Measurements from ENCODE around the gene TCHHL1. TPM values are rescaled to one million over a fixed set of nuclear protein-coding genes. Genes with fewer than 3 reads are reported as not detected.

The TCHHL1 gene
- total and polyA plus RNA-seq, 9 of the 15 experiments (the other 6 are each of a cell fraction or from before 2014, with no cell fraction given) = not detected

DNA sequence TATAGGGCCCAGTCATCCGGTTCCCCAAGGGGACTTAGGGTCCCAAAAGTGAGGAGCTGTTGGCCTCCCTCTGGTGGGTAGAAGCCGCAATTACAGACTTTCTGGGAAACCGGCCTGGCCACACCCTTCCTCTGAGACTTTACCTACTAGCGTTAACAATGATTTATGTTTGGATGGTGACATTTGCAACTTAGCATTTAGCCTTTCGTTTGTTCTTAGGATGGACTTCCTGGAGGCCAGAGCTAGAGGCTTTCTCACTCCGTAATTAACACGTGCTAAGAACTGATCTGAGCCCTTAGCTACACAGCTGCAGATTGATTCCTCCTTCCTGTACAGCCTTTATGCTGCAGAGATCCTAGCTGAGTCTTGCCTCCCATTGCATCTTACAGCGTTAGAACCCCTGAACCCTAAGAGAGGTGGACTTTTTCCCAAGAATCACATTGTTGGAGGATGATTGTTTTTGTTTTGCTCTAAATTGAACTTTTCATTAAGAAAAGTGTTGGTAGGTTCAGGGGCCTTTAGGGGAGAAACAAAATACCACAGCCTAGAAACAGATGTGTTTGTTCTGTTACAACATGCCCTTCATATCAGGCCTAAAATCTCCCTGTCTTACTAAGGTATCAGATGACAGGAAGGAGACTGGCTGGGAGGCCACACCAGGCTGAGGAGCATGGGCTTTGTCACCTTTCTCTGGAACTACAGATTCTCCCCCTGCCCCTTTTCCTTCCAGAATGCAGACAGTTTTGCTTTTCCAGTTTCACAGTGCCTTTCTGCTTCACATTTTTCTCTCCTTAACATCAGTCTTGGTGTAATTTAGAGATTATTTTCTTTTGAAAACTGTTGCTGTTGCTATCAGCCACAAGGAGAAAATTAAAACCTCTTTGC, 54.0 kb downstream of the TCHHL1 start (continued):
- TF ChIP-seq, protein P1, sequence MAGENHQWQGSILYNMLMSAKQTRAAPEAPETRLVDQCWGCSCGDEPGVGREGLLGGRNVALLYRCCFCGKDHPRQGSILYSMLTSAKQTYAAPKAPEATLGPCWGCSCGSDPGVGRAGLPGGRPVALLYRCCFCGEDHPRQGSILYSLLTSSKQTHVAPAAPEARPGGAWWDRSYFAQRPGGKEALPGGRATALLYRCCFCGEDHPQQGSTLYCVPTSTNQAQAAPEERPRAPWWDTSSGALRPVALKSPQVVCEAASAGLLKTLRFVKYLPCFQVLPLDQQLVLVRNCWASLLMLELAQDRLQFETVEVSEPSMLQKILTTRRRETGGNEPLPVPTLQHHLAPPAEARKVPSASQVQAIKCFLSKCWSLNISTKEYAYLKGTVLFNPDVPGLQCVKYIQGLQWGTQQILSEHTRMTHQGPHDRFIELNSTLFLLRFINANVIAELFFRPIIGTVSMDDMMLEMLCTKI (IDR thresholded peaks at IDR 0.05; ENCODE audit: partially characterized antibody) = no peak
- TF ChIP-seq ZKSCAN1 (IDR thresholded peaks at IDR 0.05; ENCODE audit: low read depth, low read length) (no peak), MYBL2 (IDR thresholded peaks at IDR 0.05; ENCODE audit: low read depth) (no peak), MYBL2 (CRISPR knock-in tag; IDR thresholded peaks at IDR 0.05; ENCODE audit: borderline replicate concordance) (no peak), BCOR (IDR thresholded peaks at IDR 0.05) (no peak), NFYB (IDR thresholded peaks at IDR 0.05; ENCODE audit: extremely low read depth, insufficient read length) (no peak), STAT5B (CRISPR knock-in tag; IDR thresholded peaks at IDR 0.05) (no peak), CXXC5 (CRISPR knock-in tag; IDR thresholded peaks at IDR 0.05) (peak; percentile 88), JUND (IDR thresholded peaks at IDR 0.05; ENCODE audit: borderline replicate concordance, low read depth, low read length) (peak; percentile 41; the same call in 1 of the 2 replicates), JUND (tag; IDR thresholded peaks at IDR 0.05; ENCODE audit: borderline replicate concordance, low read depth, low read length) (peak; percentile 21; the same call in 2 of the 3 replicates), ZNF778 (CRISPR knock-in tag; IDR thresholded peaks at IDR 0.05) (no peak), HNRNPLL (IDR thresholded peaks at IDR 0.05; ENCODE audit: low read depth, low read length, poor library complexity, severe bottlenecking) (no peak), DNMT1 (IDR thresholded peaks at IDR 0.05) (no peak), ZNF707 (CRISPR knock-in tag; conservative IDR thresholded peaks at IDR 0.05) (no peak), FOXA1 (IDR thresholded peaks at IDR 0.05; ENCODE audit: borderline replicate concordance) (no peak), TAF9B (IDR thresholded peaks at IDR 0.05; ENCODE audit: partially characterized antibody) (peak; percentile 69)
- TF ChIP-seq, protein P2, sequence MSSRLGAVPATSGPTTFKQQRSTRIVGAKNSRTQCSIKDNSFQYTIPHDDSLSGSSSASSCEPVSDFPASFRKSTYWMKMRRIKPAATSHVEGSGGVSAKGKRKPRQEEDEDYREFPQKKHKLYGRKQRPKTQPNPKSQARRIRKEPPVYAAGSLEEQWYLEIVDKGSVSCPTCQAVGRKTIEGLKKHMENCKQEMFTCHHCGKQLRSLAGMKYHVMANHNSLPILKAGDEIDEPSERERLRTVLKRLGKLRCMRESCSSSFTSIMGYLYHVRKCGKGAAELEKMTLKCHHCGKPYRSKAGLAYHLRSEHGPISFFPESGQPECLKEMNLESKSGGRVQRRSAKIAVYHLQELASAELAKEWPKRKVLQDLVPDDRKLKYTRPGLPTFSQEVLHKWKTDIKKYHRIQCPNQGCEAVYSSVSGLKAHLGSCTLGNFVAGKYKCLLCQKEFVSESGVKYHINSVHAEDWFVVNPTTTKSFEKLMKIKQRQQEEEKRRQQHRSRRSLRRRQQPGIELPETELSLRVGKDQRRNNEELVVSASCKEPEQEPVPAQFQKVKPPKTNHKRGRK (tag; IDR thresholded peaks at IDR 0.05) = no peak
- TF ChIP-seq, protein P3, sequence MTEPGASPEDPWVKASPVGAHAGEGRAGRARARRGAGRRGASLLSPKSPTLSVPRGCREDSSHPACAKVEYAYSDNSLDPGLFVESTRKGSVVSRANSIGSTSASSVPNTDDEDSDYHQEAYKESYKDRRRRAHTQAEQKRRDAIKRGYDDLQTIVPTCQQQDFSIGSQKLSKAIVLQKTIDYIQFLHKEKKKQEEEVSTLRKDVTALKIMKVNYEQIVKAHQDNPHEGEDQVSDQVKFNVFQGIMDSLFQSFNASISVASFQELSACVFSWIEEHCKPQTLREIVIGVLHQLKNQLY (CRISPR knock-in tag; conservative IDR thresholded peaks at IDR 0.05) = no peak
- TF ChIP-seq, protein P4, sequence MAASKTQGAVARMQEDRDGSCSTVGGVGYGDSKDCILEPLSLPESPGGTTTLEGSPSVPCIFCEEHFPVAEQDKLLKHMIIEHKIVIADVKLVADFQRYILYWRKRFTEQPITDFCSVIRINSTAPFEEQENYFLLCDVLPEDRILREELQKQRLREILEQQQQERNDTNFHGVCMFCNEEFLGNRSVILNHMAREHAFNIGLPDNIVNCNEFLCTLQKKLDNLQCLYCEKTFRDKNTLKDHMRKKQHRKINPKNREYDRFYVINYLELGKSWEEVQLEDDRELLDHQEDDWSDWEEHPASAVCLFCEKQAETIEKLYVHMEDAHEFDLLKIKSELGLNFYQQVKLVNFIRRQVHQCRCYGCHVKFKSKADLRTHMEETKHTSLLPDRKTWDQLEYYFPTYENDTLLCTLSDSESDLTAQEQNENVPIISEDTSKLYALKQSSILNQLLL (CRISPR knock-in tag; IDR thresholded peaks at IDR 0.05; ENCODE audit: borderline replicate concordance) = no peak
- TF ChIP-seq, protein P5, sequence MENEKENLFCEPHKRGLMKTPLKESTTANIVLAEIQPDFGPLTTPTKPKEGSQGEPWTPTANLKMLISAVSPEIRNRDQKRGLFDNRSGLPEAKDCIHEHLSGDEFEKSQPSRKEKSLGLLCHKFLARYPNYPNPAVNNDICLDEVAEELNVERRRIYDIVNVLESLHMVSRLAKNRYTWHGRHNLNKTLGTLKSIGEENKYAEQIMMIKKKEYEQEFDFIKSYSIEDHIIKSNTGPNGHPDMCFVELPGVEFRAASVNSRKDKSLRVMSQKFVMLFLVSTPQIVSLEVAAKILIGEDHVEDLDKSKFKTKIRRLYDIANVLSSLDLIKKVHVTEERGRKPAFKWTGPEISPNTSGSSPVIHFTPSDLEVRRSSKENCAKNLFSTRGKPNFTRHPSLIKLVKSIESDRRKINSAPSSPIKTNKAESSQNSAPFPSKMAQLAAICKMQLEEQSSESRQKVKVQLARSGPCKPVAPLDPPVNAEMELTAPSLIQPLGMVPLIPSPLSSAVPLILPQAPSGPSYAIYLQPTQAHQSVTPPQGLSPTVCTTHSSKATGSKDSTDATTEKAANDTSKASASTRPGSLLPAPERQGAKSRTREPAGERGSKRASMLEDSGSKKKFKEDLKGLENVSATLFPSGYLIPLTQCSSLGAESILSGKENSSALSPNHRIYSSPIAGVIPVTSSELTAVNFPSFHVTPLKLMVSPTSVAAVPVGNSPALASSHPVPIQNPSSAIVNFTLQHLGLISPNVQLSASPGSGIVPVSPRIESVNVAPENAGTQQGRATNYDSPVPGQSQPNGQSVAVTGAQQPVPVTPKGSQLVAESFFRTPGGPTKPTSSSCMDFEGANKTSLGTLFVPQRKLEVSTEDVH (IDR thresholded peaks at IDR 0.05; ENCODE audit: low read depth, partially characterized antibody) = no peak
